GM12873 (cell line): ENCODE results near the gene ZNF496.

Experiments used
- TF ChIP-seq, protein P1 (sequence below): IDR thresholded peaks from 2 replicates; pipeline ENCODE4 v1.5.1; 2012; ENCODE audit warnings: low read depth, mild to moderate bottlenecking, moderate library complexity, low read length, control low read depth; ENCODE audit not compliant: insufficient read depth; ENCODE audit errors: missing control alignments

Gene ZNF496

DNA sequence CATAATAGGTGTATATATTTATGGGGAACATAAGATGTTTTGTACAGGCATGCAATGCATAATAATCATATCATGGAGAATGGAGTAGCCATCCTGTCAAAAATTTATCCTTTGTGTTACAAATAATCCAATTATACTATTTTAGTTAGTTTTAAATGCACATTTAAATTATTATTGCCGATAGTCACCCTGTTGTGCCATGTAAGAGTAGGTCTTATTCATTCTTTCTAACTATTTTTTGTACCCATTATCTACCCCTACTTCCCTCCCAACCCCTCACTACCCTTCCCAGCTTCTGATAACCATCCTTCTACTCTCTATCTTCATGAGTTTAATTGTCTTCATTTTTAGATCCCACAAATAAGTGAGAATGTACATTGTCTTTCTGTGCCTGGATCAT is 84.1 kb downstream of the ZNF496 start:
- TF ChIP-seq, protein P1, sequence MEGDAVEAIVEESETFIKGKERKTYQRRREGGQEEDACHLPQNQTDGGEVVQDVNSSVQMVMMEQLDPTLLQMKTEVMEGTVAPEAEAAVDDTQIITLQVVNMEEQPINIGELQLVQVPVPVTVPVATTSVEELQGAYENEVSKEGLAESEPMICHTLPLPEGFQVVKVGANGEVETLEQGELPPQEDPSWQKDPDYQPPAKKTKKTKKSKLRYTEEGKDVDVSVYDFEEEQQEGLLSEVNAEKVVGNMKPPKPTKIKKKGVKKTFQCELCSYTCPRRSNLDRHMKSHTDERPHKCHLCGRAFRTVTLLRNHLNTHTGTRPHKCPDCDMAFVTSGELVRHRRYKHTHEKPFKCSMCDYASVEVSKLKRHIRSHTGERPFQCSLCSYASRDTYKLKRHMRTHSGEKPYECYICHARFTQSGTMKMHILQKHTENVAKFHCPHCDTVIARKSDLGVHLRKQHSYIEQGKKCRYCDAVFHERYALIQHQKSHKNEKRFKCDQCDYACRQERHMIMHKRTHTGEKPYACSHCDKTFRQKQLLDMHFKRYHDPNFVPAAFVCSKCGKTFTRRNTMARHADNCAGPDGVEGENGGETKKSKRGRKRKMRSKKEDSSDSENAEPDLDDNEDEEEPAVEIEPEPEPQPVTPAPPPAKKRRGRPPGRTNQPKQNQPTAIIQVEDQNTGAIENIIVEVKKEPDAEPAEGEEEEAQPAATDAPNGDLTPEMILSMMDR, result no peak
